Astrocyte (in vitro differentiated cells and primary cell): ENCODE results near the gene VCAM1. TPM values are rescaled to one million over a fixed set of nuclear protein-coding genes. Genes with fewer than 3 reads are reported as not detected.

Source experiments
- DNase-seq: peaks from one replicate; pipeline ENCODE4 v3.0.0-alpha.2; 2010; ENCODE audit warnings: low read depth
- FAIRE-seq: peaks from 2 replicates; lab custom pipeline; 2011; peaks lifted over from hg19 to GRCh38; lab: Jason Lieb, UNC
- H2AFZ ChIP-seq: 2 replicates; pipeline ENCODE4 v1.6.0; 2012; ENCODE audit warnings: low read depth, low read length, inconsistent platforms
- H3K27ac ChIP-seq: 2 replicates; pipeline ENCODE4 v1.5.1; 2011; ENCODE audit warnings: low read depth, low read length, inconsistent platforms
- H3K27me3 ChIP-seq: 2 replicates; pipeline ENCODE4 v1.6.0; 2011; ENCODE audit warnings: low read length, inconsistent platforms; ENCODE audit not compliant: insufficient read depth
- H3K36me3 ChIP-seq: 2 replicates; pipeline ENCODE4 v1.5.1; 2011; ENCODE audit warnings: low read length, inconsistent platforms; ENCODE audit not compliant: insufficient read depth
- H3K4me1 ChIP-seq: 2 replicates; pipeline ENCODE4 v1.5.1; 2011; ENCODE audit warnings: low read length, inconsistent platforms; ENCODE audit not compliant: insufficient read depth
- H3K4me2 ChIP-seq: 2 replicates; pipeline ENCODE4 v1.6.0; 2012; ENCODE audit warnings: low read length, inconsistent platforms
- H3K4me3 ChIP-seq: 2 replicates; pipeline ENCODE4 v1.5.1; 2011; ENCODE audit warnings: low read depth, mild to moderate bottlenecking, low read length, inconsistent platforms; ENCODE audit not compliant: insufficient read depth
- H3K79me2 ChIP-seq: 2 replicates; pipeline ENCODE4 v1.6.0; 2012; ENCODE audit warnings: mild to moderate bottlenecking, low read length, inconsistent platforms; ENCODE audit not compliant: insufficient read depth
- H3K9ac ChIP-seq: 2 replicates; pipeline ENCODE4 v1.6.0; 2012; ENCODE audit warnings: mild to moderate bottlenecking, low read length, inconsistent platforms
- H3K9me3 ChIP-seq: 2 replicates; pipeline ENCODE4 v1.5.1; 2012; ENCODE audit warnings: low read depth, mild to moderate bottlenecking, low read length, inconsistent platforms; ENCODE audit not compliant: insufficient read depth
- H4K20me1 ChIP-seq: 2 replicates; pipeline ENCODE4 v1.6.0; 2012; ENCODE audit warnings: low read length, inconsistent platforms; ENCODE audit not compliant: insufficient read depth
- H3K27ac Mint-ChIP-seq: one replicate; pipeline ENCODE4 v1.8.0; 2021; ENCODE audit warnings: mild to moderate bottlenecking, mixed read lengths; ENCODE audit not compliant: unreplicated experiment
- H3K27me3 Mint-ChIP-seq: one replicate; pipeline ENCODE4 v1.8.0; 2021; ENCODE audit warnings: low read depth, mixed read lengths; ENCODE audit not compliant: unreplicated experiment
- H3K36me3 Mint-ChIP-seq: one replicate; pipeline ENCODE4 v1.8.0; 2021; ENCODE audit warnings: low read depth, mixed read lengths; ENCODE audit not compliant: unreplicated experiment
- H3K4me1 Mint-ChIP-seq: one replicate; pipeline ENCODE4 v1.8.0; 2021; ENCODE audit warnings: low read depth, mixed read lengths; ENCODE audit not compliant: unreplicated experiment
- H3K4me3 Mint-ChIP-seq: one replicate; pipeline ENCODE4 v1.8.0; 2021; ENCODE audit warnings: mild to moderate bottlenecking, moderate library complexity, mixed read lengths; ENCODE audit not compliant: unreplicated experiment
- H3K9me3 Mint-ChIP-seq: one replicate; pipeline ENCODE4 v1.8.0; 2021; ENCODE audit warnings: mild to moderate bottlenecking, mixed read lengths; ENCODE audit not compliant: unreplicated experiment
- EZH2 ChIP-seq: IDR thresholded peaks from 2 replicates; pipeline ENCODE4 v1.6.1; 2012; ENCODE audit warnings: mild to moderate bottlenecking, low read length, inconsistent platforms; ENCODE audit not compliant: insufficient read depth
- total RNA-seq: library from RNA; stranded (reverse); gene quantifications from 2 replicates; pipeline ENCODE4 v1.2.1, GENCODE V29; 2021
- TF ChIP-seq, protein P1 (sequence below): IDR thresholded peaks from 2 replicates; pipeline ENCODE4 v1.5.1; 2011; ENCODE audit warnings: low read depth, mild to moderate bottlenecking, inconsistent platforms, low read length, moderate library complexity; ENCODE audit not compliant: insufficient read depth

Gene VCAM1
- total RNA-seq, 1 donor from 2014 or later: 3.2 TPM

DNA sequence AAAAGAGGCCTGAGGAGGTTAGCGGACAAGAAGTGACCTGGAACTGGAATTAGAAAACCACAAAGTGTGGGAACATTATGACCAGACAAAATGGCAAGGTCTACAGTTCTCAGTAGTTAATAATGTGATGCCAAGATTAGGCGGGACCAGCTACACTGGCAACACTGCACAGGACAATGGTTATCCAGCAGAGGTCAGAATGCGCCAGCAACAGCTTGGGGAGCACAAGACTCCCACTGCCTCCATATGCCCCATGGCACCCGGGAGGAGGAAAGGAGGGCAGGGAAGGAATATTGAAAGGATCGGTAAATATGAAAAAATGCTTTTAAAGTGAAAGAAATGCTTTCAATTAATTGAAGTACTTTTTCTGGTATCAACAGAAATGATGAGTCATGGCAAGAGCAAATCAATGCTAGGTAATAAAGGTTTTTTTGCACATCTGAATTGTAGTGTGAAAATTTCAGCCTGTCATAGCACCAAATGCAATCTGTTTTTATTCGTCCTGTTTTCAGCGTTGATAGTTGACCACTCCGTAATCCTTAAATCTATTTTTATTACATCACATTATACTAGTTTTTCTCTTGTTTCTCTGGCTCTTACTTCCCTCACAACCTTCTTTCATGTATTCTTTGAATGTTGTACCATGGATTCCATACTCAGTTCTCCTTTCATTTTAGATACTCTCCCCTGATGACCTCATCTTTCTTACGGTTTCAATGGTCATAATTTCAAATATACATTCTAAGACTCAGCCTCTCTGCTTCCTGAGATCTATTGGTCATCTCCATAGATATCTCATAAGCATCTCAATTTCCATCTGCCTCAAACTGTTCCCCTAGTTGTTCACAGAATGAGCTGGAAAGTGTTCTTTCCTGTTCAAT lies 30.7 kb downstream of the VCAM1 start:
- H3K27ac Mint-ChIP-seq: no peak overlapping the region

DNA sequence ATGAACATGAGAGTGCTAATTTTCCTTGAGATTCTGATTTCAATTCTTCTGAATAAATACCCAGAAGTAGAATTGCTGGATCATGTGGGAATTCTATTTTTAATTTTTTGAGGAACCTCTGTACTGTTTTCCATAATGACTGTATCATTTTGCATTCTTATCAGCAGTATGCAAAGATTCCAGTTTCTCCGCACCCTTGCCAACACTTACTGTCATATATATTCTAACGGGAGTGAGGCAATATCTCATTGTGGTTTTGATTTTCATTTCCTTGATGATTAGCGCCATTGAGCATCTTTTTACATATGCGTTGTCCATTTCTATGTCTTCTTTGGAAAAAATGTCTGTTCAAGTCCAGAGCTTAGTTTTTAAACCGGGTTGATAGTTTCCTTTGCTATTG lies 33.2 kb downstream of the VCAM1 start:
- Mint-ChIP-seq H3K4me3 (no peak overlapping the region), H3K9me3 (no peaks in the 10 kb centered on the region), H3K27ac (no peak overlapping the region), H3K27me3 (no peaks in the 10 kb centered on the region), H3K4me1 (no peaks in the 10 kb centered on the region), H3K36me3 (no peaks in the 10 kb centered on the region)
- Histone ChIP-seq H3K4me2 (no peak overlapping the region), H3K79me2 (no peaks in the 10 kb centered on the region), H3K36me3 (no peaks in the 10 kb centered on the region), H3K4me1 (no peaks in the 10 kb centered on the region), H3K27me3 (no peaks in the 10 kb centered on the region), H3K4me3 (no peak overlapping the region), H3K9ac (no peak overlapping the region), H4K20me1 (no peaks in the 10 kb centered on the region), H3K9me3 (no peaks in the 10 kb centered on the region), H2AFZ (no peak overlapping the region), H3K27ac (no peak overlapping the region)
- TF ChIP-seq, protein P1, sequence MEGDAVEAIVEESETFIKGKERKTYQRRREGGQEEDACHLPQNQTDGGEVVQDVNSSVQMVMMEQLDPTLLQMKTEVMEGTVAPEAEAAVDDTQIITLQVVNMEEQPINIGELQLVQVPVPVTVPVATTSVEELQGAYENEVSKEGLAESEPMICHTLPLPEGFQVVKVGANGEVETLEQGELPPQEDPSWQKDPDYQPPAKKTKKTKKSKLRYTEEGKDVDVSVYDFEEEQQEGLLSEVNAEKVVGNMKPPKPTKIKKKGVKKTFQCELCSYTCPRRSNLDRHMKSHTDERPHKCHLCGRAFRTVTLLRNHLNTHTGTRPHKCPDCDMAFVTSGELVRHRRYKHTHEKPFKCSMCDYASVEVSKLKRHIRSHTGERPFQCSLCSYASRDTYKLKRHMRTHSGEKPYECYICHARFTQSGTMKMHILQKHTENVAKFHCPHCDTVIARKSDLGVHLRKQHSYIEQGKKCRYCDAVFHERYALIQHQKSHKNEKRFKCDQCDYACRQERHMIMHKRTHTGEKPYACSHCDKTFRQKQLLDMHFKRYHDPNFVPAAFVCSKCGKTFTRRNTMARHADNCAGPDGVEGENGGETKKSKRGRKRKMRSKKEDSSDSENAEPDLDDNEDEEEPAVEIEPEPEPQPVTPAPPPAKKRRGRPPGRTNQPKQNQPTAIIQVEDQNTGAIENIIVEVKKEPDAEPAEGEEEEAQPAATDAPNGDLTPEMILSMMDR: no peak
- no peak for TF ChIP-seq EZH2
- FAIRE-seq (no peak), DNase-seq (peak; percentile 33)

More for the DNA sequence above, 30.7 kb downstream of the VCAM1 start:
- H3K9me3 ChIP-seq: no peaks in the 10 kb centered on the region
- Mint-ChIP-seq H3K9me3 (no peaks in the 10 kb centered on the region), H3K4me3 (no peak overlapping the region), H3K27me3 (no peaks in the 10 kb centered on the region), H3K4me1 (no peaks in the 10 kb centered on the region), H3K36me3 (no peaks in the 10 kb centered on the region)
- H3K36me3 ChIP-seq: no peaks in the 10 kb centered on the region
- no peak overlapping the region for H3K27ac ChIP-seq
- TF ChIP-seq, protein P1: no peak
- no peak for TF ChIP-seq EZH2
- FAIRE-seq (no peak), DNase-seq (no peak)
- no peaks in the 10 kb centered on the region for H3K4me1 ChIP-seq
- H3K79me2 ChIP-seq: no peaks in the 10 kb centered on the region
- H3K4me3 ChIP-seq: no peak overlapping the region
- H3K4me2 ChIP-seq: no peak overlapping the region
- H3K27me3 ChIP-seq: no peaks in the 10 kb centered on the region
- no peaks in the 10 kb centered on the region for H4K20me1 ChIP-seq
- no peak overlapping the region for H2AFZ ChIP-seq
- no peak overlapping the region for H3K9ac ChIP-seq

DNA sequence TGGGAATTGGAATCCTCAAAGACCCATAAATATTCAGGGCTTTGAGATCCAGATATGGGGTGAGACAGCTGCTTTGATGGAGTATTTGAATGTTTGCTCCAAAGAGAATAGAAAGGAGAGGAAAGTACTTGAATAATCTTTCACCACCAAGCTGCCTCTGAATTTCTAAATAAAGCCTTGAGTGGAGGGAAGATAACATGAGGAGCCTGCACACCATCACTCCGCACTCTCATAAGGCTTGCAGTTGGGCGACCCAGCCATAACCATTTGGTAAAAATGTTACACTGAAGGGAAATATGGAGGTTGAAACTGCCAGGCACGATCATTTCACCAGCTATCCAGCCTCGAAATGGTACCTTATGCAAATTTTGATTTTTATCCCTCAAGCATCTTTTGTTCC lies 38.4 kb downstream of the VCAM1 start:
- TF ChIP-seq, protein P1: no peak
- TF ChIP-seq EZH2: no peak
- FAIRE-seq: no peak
- no peaks in the 10 kb centered on the region for H3K27me3 Mint-ChIP-seq

More for the DNA sequence above, 38.4 kb downstream of the VCAM1 start:
- Mint-ChIP-seq H3K4me3 (no peak overlapping the region), H3K9me3 (no peaks in the 10 kb centered on the region), H3K36me3 (no peaks in the 10 kb centered on the region), H3K4me1 (no peaks in the 10 kb centered on the region), H3K27ac (no peak overlapping the region)
- Histone ChIP-seq H3K9me3 (no peaks in the 10 kb centered on the region), H3K27me3 (no peaks in the 10 kb centered on the region), H3K4me3 (no peak overlapping the region), H2AFZ (no peak overlapping the region), H3K36me3 (no peaks in the 10 kb centered on the region), H3K4me2 (no peak overlapping the region), H3K9ac (no peak overlapping the region), H3K27ac (no peak overlapping the region), H3K79me2 (no peaks in the 10 kb centered on the region), H3K4me1 (no peaks in the 10 kb centered on the region), H4K20me1 (no peaks in the 10 kb centered on the region)
- no peak for DNase-seq
